NCI-H460 (cell line): Measurements from ENCODE around the gene SYCE1L. TPM values are rescaled to one million over a fixed set of nuclear protein-coding genes. Genes with fewer than 3 reads are reported as not detected.
"Not testable (repeated sequence)": the region's sequence is repeated elsewhere in the genome, so short reads cannot be mapped to it uniquely, and the experiment has no call there.

Experiments used
- DNase-seq: peaks from one replicate; pipeline ENCODE4 v3.0.0-alpha.2; 2016; ENCODE audit warnings: low read depth; ENCODE audit errors: extremely low read depth
- total RNA-seq: library from RNA; depleted of rRNA; stranded (reverse); fragments of >200 nt; shearing (Covaris generic); gene quantifications from 2 replicates; pipeline ENCODE4 v1.2.3, GENCODE V29; 2014; rRNA removed

SYCE1L gene
- total RNA-seq, 1 experiment from 2014 or later = 0.45 TPM

DNA sequence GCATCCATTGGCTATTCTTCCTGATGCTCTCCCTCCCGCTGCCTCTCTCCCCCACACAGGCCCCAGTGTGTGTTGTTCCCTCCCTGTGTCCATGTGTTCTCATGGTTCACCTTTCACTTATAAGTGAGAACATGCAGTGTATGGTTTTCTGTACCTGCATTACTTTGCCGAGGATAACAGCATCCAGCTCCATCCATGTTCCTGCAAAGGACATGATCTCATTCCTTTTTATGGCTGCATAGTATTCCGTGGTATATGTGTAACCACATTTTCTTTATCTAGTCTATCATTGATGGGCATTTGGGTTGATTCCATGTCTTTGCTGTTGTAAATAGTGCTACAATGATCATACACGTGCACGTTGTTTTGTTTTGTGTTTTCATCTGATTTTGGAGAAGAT is 43.3 kb downstream of the SYCE1L start:
- DNase-seq = not testable (repeated sequence)

DNA sequence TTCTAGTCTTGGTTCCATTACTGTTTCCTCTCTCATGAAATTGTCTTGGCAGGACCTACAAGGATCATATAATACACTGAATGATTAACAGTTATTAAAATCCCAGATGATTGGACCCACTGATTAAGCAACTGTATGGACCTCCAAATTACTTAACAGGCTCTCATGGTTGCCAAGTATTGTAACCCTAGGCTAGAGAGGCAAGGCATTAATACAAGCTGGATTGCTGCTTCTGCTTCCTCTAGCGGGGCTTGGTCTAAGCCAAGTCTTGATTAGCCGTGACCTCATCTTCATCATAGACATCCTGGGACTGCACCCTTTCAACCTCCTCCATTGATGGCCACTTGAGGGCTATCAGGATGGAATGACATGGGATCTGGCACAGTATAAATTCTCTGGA is 46.9 kb downstream of the SYCE1L start:
- DNase-seq = no peak

DNA sequence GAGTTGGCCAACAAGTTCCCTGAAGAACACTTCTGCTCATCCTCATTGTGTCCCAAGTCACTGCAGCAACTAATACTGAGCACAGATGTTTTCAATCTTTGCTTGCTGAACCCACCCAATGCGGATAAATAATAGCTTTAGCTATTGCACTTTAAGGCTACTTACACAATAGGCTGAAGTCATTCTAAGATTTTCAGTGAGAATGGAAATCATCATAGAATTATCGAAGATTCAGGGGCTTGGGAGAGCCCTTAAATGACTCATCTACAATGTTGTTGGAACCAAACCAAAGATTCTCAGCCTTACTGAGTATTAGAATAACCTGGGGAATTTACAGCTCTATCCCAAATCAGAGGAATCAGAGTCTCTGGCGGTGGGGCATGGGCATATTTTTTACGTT is 51.2 kb downstream of the SYCE1L start:
- DNase-seq = no peak

Other genes starting within 250 kb of the SYCE1L start
- gene MON1B, start 8.2 kb upstream of the SYCE1L start, total RNA-seq = 10.2 and 13.8 TPM in 2 replicates
- not detected in 2 replicates for gene ADAMTS18, start 235.6 kb downstream of the SYCE1L start, total RNA-seq